Suprapubic skin (tissue), 4 donors: ENCODE measurements around the gene UTP14C.

ENCODE experiments used
- CTCF ChIP-seq, 2 donors: fragments of 200-600 bp in 1 of 2; fragments of 450-650 bp in 1 of 2; sonication (generic) in 1 of 2; IDR thresholded peaks; one replicate each; pipeline ENCODE4 v1.5.1; 2016 to 2019; ENCODE audit warnings: antibody characterized with exemption in 2 of 2, mild to moderate bottlenecking in 1 of 2, moderate library complexity in 1 of 2
- POLR2A ChIP-seq, 2 donors: fragments of 450-650 bp; IDR thresholded peaks; one replicate each; pipeline ENCODE4 v1.6.1; 2017; ENCODE audit warnings: antibody characterized with exemption in 2 of 2, mild to moderate bottlenecking in 2 of 2, moderate library complexity in 2 of 2
- POLR2AphosphoS5 ChIP-seq, 3 donors: sonication (generic); formaldehyde crosslinking; IDR thresholded peaks; one replicate each; pipeline ENCODE4 v1.6.1; 2017; ENCODE audit warnings: antibody characterized with exemption in 3 of 3

- TF ChIP-seq CTCF (IDR thresholded peaks at IDR 0.05) (no peak), POLR2A (IDR thresholded peaks at IDR 0.05) (no peak), POLR2AphosphoS5 (IDR thresholded peaks at IDR 0.05) (no peak)
These were observed 46.5 kb downstream of the UTP14C start for GRCh38 chr13:52070929-52071523.
